HL-60/S4 treated with phorbol 12-myristate 13-acetate at 8.2 ng/mL for 4 days and 3 days (cell line): ENCODE data around the gene APMAP.
"Not testable (repeated sequence)": the region's sequence is repeated elsewhere in the genome, so short reads cannot be mapped to it uniquely, and the experiment has no call there.

Experiments
- in situ Hi-C: fragments of 300-500 bp; cut with MboI; formaldehyde crosslinking; loops from 2 replicates; pipeline ENCODE4 v1.15.0; 2022; ENCODE audit warnings: low sequenced_read_pairs

Gene APMAP

GRCh38 chr20:25008388-25009217 lies 16.1 kb upstream of the APMAP start:
- in situ Hi-C loops, result no loop called here

- in situ Hi-C loops, result no loop called here
Measured at GRCh38 chr20:25007491-25008305, 15.1 kb upstream of the APMAP start.

DNA sequence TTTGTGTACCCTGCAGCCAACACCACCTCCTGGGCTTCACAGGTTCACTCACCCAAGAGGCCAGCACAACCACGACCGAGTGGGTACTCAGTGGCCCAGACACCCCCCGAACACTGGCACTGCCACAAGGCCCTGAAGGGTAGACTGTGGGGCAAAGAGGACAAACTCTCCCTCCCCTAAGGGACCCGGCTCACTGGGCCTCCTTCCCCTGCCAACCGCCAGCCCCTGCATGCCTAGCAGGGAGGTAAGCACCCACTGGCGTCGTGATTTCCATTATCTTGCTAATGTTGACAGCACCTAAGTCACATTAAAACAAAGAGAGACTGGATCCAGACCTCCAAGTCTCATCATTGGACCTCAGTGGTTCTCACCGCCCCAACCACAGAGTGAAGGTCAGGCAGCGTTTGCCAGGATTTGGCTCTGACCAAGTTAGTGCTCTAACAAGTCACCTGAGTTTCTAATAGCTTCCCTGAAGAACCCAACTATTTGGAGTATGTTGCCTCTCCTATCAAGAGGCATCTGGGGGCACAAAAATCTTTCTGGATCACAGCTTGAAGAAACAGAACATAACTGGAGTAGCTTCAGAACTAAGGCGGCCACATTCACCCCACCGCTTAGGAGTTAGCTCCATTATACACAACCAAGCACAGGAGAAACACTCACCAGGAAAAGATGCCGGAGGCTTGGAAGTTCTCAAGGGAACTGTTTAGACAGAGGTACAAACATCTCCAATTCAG lies 14.0 kb upstream of the APMAP start:
- in situ Hi-C loops, result no loop called here

DNA sequence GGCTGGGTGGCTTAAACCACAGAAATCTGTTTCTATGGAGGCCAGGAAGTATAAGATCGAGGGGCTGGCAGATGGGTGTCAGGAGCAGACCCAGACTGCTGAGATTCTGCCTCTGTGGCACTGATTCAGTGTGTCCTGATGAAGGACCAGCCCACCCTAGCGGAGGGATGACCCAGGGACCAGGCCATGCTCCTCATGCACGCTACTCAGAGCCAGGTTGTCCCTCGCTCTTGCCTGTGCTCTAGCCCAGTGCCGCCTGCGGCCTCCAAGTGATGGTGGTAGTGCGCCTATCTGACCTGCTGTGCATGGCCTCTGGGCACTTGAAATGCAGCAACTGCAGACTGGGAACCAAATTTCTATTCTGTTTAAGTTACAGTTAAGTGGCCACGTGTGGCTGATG lies 13.1 kb upstream of the APMAP start:
- in situ Hi-C loops, result no loop called here

GRCh38 chr20:25005220-25005619 lies 12.7 kb upstream of the APMAP start:
- in situ Hi-C loops, result no loop called here

GRCh38 chr20:25003002-25003401 lies 10.5 kb upstream of the APMAP start:
- in situ Hi-C loops, result no loop called here

DNA sequence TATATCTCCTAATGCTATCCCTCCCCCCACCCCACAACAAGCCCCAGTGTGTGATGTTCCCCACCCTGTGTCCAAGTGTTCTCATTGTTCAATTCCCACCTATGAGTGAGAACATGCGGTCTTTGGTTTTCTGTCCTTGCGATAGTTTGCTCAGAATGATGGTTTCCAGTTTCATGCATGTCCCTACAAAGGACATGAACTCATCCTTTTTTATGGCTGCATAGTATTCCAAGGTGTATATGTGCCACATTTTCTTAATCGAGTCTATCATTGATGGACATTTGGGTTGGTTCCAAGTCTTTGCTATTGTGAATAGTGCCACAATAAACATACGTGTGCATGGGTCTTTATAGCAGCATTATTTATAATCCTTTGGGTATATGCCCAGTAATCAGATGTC lies 8.8 kb upstream of the APMAP start:
- in situ Hi-C loops, result not testable (repeated sequence)

DNA sequence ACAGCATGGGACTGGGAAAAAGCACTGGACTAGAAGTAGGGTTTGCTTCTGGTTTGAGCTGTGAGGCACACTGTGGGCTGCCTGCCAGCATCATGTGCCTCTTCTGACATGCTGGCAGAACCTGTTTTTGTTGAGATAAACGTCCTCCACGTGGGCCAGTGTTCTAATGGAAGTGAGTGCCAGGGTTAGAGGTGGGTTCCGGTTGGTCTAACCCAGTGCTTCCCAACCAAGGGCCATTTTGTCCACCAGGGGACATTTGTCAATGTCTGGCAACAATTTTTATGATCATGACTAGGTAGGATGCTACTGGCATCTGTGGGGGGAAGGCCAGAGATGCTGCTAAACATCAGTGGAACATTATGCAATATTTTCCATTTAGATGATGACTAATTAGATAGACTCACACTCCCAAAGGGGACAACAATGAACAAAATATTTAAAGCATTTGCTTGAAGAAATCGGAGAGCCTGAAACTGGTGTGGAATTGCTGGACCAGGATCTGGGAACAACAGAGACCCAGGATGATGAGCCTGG lies 7.8 kb upstream of the APMAP start:
- in situ Hi-C loops, result no loop called here

DNA sequence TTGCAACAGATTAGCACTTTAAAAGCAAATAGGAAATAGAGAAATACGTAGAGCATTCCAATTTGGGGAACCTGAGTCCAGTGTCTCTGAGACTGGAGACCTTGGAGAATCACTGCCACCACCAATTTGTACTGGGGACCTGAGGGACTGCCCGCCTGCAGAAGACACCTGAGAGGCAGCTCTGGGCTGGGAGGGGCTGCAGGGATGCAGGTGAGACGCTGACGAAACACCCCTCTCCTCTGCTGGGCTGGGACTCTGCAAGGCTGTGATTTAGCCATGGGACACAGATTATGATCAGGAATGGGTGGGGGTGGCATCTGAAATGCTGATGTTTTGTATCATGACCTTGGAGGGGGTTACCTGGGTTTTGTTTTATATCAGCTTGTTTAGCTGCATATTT lies 7.0 kb upstream of the APMAP start:
- in situ Hi-C loops, result loop anchor here (10.0 to 25.0 kb wide), 2 partner anchors 65 to 413 kb away; partner anchors contain the start of gene GINS1

DNA sequence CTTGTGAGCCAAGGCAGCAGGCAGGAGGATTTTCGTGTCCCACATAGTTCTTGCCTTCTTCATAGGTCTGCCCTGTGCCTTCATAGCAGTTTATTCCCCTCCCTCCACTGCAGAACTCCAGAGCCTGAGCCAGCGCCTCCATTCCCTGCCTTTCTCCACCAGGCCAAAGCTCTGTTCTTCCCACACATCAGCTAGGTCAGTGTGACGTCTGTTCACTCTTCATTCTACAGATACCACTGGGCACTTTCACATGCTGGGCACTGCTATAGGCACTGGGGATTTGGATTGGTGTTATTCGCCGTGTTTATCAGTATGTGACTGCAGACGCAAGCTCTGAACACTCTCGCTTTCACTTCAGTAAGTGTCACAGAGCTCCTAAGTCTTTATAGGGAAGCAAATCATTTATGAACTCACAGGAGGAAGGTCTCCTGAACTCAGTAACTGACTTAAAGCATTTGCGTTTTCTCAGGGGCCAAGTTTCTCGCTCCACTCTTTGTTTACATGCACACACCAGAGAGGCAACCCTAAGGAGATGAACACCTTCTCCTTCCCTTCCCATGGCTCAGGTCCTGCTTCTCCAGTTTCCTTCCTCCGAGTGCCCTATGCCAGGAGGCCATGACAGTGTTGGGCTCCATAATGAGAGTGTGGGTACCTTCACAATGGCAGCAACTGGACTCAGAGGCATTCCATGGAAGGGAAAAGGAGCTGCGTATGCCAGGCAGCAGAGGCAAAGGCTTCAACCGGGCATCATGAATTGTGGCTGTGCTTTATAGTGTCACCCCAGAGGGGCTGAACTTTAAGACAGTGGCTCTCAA lies 6.3 kb upstream of the APMAP start:
- in situ Hi-C loops, result loop anchor here (10.0 to 25.0 kb wide), 2 partner anchors 66 to 413 kb away; partner anchors contain the start of gene GINS1

GRCh38 chr20:24998121-24998520 lies 5.6 kb upstream of the APMAP start:
- in situ Hi-C loops, result loop anchor here (10.0 to 25.0 kb wide), 2 partner anchors 67 to 414 kb away; partner anchors contain the start of gene GINS1

DNA sequence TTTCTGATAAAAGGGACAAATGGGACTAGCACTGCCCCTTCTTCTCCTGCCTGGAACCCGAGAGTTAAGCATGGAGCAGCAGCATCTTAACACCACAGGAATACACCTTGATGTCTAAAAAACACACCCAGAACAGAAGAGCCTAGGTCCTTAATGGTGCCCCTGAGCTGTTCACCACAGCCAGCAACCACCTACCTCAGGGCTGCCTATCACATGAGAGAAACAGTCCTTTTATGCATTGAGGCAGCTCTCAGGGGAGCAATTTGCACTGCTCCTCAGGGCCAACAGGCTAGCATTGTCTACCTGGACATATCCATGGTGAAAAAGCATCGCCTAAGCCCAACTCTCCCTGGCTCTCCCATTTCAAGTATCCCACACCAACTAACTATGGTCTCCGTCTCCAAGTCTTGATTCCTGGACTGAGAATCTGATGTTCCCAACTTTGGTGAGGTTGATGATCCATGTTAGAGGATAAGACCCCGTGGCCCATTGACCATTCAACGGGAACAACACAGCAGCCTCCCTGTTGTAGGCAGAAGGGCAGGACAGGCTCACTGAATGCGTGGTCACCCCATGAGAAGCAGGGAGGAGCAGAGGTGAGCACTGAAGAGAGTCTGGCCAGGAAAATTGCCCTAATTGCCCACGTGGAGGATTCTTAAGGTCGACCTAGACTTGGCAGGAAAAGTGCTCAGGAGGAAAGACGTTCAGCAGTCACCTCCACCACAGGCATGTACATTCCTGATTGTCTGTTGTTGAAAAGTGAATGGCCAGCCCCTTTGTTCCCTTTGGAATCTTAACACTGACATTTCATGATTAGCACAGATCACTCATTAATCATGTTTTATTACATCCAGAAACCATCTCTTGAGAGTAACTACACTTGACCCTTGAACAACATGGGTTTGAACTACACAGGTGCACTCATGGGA lies 4.2 kb upstream of the APMAP start:
- in situ Hi-C loops, result loop anchor here (10.0 to 25.0 kb wide), 2 partner anchors 68 to 416 kb away; partner anchors contain the start of gene GINS1

- in situ Hi-C loops, result loop anchor here (10.0 to 25.0 kb wide), 2 partner anchors 69 to 416 kb away; partner anchors contain the start of gene GINS1
Measured at GRCh38 chr20:24995741-24996448, 3.3 kb upstream of the APMAP start.

- in situ Hi-C loops, result loop anchor here (10.0 to 25.0 kb wide), 2 partner anchors 70 to 418 kb away; partner anchors contain the start of gene GINS1
Measured at GRCh38 chr20:24994470-24995368, 2.2 kb upstream of the APMAP start.

GRCh38 chr20:24994186-24994465 lies 1.6 kb upstream of the APMAP start:
- in situ Hi-C loops, result loop anchor here (10.0 to 25.0 kb wide), 2 partner anchors 71 to 418 kb away; partner anchors contain the start of gene GINS1

DNA sequence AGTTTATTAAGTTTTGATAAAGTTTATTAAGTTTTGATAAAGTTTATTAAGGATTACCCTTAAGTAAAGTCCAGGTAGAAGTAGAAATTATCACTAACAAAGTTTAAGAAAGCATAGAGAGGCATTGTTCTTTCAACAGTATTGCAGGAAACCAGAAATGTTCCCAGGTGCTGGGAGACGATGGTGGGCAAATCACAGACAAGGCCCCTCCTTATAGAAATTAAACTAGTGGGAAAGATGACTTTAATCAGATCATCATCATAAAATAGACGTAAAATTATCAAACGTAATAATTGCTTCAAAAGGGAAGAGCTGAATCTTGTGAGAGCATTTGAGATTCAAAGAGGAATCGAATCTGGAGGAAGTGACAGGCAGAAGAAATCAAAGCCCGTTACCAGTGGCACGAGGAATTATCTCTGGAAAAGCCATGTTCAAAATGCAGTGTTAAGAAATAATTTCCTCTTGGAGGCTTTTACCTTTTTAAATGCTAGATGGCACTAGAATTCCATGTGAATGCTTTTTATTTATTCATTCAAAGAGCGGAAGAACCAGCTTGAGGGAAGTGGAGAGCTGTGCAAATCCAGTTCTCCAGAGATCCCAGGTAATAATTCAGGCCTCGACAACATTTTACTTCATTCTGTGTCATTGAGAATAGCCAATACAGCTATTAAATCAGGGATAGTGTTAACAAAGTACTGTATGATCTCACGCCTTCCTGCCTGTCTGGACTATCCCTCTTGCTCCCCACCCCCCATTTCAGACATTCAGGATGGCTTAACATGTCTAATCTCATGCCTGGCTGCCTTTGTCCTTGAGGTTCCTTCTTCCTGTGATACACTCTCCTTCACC lies 1.0 kb upstream of the APMAP start:
- in situ Hi-C loops, result loop anchor here (10.0 to 25.0 kb wide), 2 partner anchors 71 to 419 kb away; partner anchors contain the start of gene GINS1
